Activated T-cell treated with anti-CD3 and anti-CD28 coated beads, Interleukin-2, amount 50 U/mL, for 1 hour (primary cell): ENCODE results near the gene LDLRAD3.

Experiments used
- DNase-seq: peaks from one replicate; pipeline ENCODE4 v3.0.0-alpha.2; 2020

The LDLRAD3 gene

GRCh38 chr11:35963911-35964310 lies 20.0 kb downstream of the LDLRAD3 start:
- DNase-seq: no peak

- DNase-seq: no peak
These were observed 21.0 kb downstream of the LDLRAD3 start for GRCh38 chr11:35964841-35965240.

DNA sequence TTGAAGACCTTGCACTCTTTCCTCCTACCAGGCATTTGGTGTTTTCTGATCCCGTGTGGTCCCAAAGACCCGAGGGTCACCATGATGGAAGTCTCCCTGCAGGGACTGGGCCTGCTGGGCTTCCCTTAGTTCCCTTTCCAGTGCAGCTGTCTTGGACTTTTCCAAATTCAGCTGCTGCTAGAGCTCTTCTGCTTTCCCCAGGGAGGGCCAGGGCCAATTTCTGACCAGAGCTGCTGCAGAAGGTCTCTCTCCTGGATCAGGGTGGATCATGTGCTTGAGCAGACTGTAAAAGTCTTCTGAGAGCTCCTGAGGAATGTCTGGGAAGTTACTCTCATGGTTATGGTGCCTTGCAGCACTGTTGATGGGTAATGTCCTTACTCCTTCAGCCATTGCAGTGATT lies 23.2 kb downstream of the LDLRAD3 start:
- DNase-seq: no peak

- no peak for DNase-seq
These were observed 24.7 kb downstream of the LDLRAD3 start for GRCh38 chr11:35968386-35969088.

DNA sequence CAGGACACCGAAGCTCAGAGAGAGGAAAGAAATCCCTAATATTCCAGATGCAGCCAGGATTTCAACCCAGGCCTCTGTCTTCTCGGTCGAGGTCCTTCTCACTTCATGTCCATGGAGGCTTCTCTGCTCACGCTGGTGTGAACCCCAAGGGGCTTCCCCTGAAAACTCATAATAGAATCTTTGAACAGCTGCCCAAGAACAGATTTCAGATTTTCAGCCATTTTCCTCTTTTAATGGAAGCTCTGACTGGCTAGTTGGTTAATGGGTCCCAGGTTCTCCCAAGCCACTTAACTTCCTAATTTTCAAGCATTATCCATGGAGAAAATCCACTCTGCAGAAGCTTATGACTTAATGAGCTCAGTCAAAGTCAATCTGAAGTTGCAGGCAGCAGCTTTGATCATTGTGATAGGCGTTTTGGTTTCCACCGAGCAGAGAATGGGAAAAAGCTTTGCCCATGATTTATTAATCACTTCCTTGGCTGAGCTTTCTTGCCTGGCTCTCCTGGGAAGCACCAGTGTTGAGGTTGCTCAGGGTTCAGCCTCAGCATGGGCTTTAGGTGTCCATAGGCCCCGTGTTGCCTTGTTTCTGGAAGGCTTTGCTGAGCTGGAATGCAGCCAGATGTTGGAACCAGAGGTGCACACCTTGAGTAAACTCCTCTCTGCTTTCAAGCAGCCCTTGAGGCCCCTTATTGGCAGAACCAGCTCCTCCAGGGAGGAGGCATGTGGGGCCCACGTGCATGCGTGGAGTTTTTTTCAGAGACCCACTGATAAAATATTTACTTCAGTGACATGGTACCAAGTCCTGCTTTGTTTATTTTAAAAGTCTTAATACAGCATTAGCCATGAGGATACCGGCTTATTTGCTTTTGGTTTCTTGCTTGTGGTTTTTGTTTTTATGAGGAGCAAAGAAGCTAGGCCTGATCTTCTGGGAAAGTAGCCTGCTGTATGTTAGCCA lies 25.5 kb downstream of the LDLRAD3 start:
- no peak for DNase-seq

GRCh38 chr11:35970445-35970844 lies 26.6 kb downstream of the LDLRAD3 start:
- DNase-seq: no peak

DNA sequence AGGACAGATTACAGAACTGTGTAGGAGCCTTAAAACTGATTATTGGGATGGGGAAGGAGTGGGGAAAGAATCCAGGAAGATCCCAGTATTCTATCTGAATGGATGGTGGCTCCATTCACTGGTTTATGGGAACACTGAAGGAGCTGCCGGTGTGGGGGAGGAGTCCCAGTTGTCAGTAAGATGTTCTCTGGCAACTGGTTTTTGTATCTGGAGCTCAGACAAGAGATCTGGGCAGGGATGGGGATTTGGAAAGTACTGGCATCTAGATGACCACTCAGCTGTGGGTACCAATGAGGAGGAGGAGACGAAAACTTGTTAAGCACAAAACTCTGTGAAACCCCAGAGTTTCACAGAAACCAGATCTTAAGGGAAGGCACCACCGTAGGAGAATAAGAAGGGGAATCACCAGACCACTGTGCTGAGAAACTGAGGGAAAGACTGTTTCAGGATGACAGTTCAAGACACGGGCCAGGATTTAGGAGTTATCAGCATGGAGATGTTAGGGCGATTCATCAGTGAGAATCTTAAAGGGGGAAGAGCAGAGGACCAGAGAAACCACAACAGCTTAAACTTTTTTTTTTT lies 28.1 kb downstream of the LDLRAD3 start:
- DNase-seq: no peak

- DNase-seq: no peak
These were observed 31.2 kb downstream of the LDLRAD3 start for GRCh38 chr11:35974882-35975589.

- DNase-seq: no peak
These were observed 32.6 kb downstream of the LDLRAD3 start for GRCh38 chr11:35976434-35976833.

- no peak for DNase-seq
These were observed 34.3 kb downstream of the LDLRAD3 start for GRCh38 chr11:35978183-35978582.

DNA sequence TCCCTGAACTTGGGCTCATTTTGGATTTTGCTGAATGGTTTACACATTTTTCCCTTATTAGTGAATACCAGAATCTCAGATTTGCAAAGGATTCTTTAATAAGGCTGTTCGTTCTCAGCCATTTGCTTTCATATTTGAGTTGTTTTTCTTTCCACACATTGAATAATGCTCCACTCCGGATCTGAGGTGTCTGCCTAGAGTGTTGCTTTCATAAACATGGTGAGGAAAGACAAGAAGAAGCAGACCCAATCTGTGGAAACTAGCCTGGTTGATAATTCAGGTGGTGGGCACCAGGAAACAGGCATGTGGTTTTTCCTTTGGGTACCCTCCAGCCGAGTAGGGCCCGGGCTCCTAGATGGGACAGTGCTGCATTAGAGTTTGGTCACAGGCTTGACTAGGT lies 35.0 kb downstream of the LDLRAD3 start:
- no peak for DNase-seq

GRCh38 chr11:35980686-35981390 lies 37.0 kb downstream of the LDLRAD3 start:
- no peak for DNase-seq

GRCh38 chr11:35981581-35981980 lies 37.7 kb downstream of the LDLRAD3 start:
- DNase-seq: no peak

GRCh38 chr11:35982061-35982460 lies 38.2 kb downstream of the LDLRAD3 start:
- DNase-seq: no peak

GRCh38 chr11:35983981-35984380 lies 40.1 kb downstream of the LDLRAD3 start:
- no peak for DNase-seq

DNA sequence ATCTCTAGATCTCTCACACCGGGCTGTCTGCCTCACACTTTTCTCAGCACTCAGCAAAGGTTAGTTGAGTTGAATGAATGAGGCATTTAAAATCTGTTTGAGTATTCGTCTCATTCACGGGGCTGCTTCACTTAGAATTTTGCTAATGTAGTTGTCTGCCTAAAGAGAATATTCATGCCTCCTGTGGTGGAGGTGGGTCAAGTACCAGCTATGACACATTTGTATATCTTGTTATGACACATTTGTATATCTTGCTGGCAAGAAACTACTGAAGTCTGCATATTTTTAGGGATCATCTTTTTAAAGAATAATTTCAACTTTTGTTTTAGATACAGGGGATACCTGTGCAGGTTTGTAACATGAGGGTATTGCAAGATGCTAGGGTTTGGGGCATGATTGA lies 43.1 kb downstream of the LDLRAD3 start:
- DNase-seq: no peak

DNA sequence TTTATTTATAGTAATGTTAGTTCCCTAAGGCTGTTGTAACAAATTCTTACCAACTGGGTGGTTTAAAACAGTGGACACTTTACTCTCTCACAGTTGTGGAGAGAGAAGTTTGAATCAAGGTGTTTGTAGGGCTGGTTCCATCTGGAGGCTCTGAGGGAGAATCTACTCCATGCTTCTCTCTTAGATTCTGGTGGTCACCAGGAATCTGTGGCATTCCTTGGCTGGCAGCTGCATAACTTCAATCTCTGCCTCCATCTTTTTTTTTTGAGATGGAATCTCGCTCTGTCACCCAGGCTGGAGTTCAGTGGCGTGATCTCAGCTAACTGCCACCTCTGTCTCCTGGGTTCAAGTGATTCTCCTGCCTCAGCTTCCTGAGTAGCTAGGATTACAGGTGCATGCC lies 46.3 kb downstream of the LDLRAD3 start:
- DNase-seq: no peak

GRCh38 chr11:35990816-35991215 lies 47.0 kb downstream of the LDLRAD3 start:
- DNase-seq: no peak

DNA sequence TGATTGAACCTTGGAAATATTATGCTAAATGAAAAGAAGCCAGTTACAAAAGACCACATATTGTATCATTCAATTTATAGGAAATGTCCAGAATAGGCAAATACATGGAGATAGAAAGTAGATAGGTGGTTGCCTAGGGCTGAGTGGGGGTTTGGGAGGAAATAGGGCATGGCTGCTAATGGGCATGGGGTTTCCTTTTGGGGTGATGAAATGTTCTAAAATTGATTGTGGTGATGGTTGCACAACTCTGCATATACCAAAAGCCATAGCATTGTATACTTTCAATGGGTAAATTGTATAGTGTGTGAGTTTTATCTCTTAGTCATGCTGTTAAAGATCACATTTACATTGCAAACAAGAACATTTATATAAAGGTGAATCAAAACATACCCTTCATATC lies 48.7 kb downstream of the LDLRAD3 start:
- DNase-seq: no peak

- DNase-seq: no peak
These were observed 50.6 kb downstream of the LDLRAD3 start for GRCh38 chr11:35994421-35994820.

DNA sequence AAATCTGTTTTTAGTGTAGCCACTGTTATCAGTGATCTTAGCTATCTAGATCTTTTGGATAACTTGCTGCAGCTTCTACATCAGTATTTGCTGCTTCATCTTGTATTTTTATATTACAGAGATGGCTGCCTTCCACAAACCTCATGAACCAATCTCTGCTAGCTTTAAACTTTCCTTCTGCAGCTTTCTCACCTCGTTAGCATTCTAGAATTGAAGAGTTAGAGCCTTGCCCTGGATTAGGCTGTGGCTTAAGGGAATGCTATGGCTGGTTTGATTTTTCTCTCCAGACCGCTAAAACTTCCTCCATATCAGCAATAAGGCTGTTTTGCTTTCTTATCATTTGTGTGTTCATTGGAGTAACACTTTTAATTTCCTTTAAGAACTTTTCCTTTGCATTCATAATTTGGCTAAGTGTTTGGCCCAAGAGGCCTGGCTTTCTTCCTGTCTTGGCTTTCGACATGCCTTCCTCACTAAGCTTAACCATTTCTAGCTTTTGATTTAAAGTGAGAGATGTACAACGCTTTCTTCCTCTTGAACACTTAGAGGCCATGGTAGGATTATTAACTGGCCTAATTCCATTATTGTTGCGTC lies 51.9 kb downstream of the LDLRAD3 start:
- no peak for DNase-seq

- no peak for DNase-seq
These were observed 54.1 kb downstream of the LDLRAD3 start for GRCh38 chr11:35997902-35998520.
